Muscle layer of duodenum (tissue), 2 donors: Measurements from ENCODE around the gene ZG16B.

Experiments
- H3K27ac ChIP-seq: one replicate; pipeline ENCODE4 v1.7.0; 2013; ENCODE audit warnings: mild to moderate bottlenecking, low read length
- H3K27me3 ChIP-seq: one replicate; pipeline ENCODE4 v1.7.0; 2013; ENCODE audit warnings: low read depth, mild to moderate bottlenecking, control low read depth, low read length
- H3K36me3 ChIP-seq, 2 donors: one replicate each; pipeline ENCODE4 v1.7.0; 2013; ENCODE audit warnings: low read length in 2 of 2, control low read depth in 1 of 2, mild to moderate bottlenecking in 1 of 2; ENCODE audit not compliant: insufficient read depth in 2 of 2, control insufficient read depth in 1 of 2
- H3K4me1 ChIP-seq, 2 donors: one replicate each; pipeline ENCODE4 v1.7.0; 2013; ENCODE audit warnings: low read length in 2 of 2, mild to moderate bottlenecking in 2 of 2, control low read depth in 1 of 2, moderate library complexity in 1 of 2; ENCODE audit not compliant: insufficient read depth in 2 of 2, control insufficient read depth in 1 of 2
- H3K4me3 ChIP-seq, 2 donors: one replicate each; pipeline ENCODE4 v1.7.0; 2013; ENCODE audit warnings: low read length in 2 of 2, low read depth in 1 of 2, mild to moderate bottlenecking in 1 of 2
- H3K9me3 ChIP-seq, 2 donors: one replicate each; pipeline ENCODE4 v1.7.0; 2013; ENCODE audit warnings: low read length in 2 of 2, control low read depth in 1 of 2, mild to moderate bottlenecking in 1 of 2; ENCODE audit not compliant: control insufficient read depth in 1 of 2
- donor health status: healthy.

ZG16B gene

DNA sequence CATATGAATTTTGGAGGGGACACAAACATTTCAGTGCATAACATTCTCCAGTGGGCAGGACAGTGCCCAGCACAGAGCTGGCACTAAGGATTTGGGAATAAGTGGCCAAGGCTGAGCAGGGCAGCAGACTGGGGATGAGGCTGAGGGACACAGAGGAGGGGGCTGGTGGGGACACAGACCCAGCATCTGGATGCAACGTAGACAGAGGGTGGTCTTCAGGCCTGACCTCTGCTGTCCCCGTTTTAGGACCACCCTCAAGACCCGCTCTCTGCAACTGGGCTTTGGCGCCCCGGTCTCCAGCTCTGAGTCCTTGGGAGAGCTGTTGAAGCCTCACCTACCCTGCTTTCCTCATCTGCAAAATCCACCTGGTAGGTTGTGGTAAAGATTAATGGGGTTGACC is 39.5 kb upstream of the ZG16B start:
- Histone ChIP-seq H3K4me1 (peaks cover 0 to 3% of the 10 kb centered on the region in 2 donors), H3K4me3 (no peak overlapping the region), H3K27me3 (peaks cover 17% of the 10 kb centered on the region), H3K36me3 (no peaks in the 10 kb centered on the region), H3K27ac (no peak overlapping the region), H3K9me3 (no peaks in the 10 kb centered on the region)

DNA sequence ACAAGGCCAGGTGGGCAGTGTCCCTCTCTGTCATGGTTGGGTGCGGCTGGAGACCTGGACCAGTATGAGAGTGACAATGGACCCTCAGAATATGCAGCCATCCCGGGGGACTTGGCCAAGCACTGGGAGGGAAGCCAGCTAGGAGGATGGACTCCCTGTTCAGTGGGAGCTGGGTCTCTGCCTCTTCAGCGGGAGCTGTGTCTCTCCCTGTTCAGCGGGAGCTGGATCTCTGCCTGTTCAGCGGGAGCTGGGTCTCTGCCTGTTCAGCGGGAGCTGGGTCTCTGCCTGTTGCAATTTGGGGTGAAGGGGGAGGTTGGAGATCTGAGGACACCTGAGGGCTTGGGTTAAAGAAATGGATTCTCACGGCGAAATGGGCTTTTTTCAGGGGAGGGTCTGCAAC is 38.9 kb upstream of the ZG16B start:
- no peaks in the 10 kb centered on the region for H3K9me3 ChIP-seq
- H3K4me1 ChIP-seq = no peaks in the 10 kb centered on the region
- no peak overlapping the region for H3K27ac ChIP-seq
- H3K36me3 ChIP-seq = no peaks in the 10 kb centered on the region
- H3K4me3 ChIP-seq = no peak overlapping the region
- peaks cover 12% of the 10 kb centered on the region for H3K27me3 ChIP-seq

DNA sequence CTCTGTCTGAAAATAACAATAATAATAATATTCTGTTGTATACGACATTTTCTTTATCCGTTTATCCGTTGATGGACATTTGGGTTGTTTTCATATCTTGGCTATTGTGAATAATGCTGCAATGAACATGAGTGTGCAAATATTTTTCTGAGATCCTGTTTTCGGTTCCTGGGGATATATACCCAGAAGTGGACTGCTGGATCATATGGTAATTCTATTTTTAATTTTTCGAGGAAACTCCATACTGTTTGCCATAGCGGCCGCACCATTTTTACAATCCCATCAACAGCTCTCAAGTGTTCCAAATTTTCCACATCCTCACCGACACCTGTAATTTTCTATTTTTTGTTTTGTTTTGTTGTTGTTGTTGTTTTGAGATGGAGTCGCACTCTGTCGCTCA is 37.2 kb upstream of the ZG16B start:
- no peaks in the 10 kb centered on the region for H3K36me3 ChIP-seq
- H3K4me1 ChIP-seq = no peaks in the 10 kb centered on the region
- H3K27ac ChIP-seq = no peak overlapping the region
- no peak overlapping the region for H3K4me3 ChIP-seq
- peaks cover under 1% of the 10 kb centered on the region for H3K27me3 ChIP-seq
- H3K9me3 ChIP-seq = no peaks in the 10 kb centered on the region

DNA sequence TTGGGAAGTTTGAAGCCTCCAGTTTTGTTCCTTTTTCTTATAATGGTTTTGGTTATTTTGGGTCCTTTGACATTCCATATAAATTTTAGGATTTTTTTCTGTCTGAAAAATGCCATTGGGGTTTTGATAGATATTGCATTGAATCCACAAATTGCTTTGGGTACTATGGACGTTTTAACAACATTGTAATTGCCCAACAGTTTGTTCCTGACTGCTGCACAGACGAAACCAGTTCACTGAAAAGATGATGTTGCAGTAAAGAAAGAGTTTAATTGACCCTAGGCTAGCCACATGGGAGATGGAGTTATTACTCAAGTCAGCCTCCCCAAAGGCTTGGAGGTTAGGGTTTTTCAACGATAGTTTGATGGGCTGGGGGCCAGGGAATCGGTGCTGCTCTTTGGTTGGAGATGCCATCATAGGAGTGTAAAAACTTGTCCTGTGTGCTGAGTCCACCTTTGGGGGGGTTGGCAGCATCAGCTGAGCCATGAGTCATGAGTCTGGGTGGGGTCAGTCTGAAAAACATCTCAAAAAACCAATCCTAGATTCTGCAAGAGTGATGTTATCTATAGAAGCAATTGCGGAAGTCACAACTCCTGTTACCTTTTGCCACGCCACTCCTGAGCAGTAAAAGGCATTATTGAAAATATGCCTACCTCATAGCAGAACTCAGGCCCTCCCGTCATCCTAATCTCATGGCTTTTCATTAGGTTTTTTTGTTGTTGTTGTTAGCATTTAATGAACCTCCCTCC is 34.5 kb upstream of the ZG16B start:
- Histone ChIP-seq H3K36me3 (no peaks in the 10 kb centered on the region), H3K4me3 (no peak overlapping the region), H3K4me1 (peaks cover 0 to 3% of the 10 kb centered on the region in 2 donors), H3K9me3 (no peaks in the 10 kb centered on the region), H3K27ac (no peak overlapping the region), H3K27me3 (no peaks in the 10 kb centered on the region)

DNA sequence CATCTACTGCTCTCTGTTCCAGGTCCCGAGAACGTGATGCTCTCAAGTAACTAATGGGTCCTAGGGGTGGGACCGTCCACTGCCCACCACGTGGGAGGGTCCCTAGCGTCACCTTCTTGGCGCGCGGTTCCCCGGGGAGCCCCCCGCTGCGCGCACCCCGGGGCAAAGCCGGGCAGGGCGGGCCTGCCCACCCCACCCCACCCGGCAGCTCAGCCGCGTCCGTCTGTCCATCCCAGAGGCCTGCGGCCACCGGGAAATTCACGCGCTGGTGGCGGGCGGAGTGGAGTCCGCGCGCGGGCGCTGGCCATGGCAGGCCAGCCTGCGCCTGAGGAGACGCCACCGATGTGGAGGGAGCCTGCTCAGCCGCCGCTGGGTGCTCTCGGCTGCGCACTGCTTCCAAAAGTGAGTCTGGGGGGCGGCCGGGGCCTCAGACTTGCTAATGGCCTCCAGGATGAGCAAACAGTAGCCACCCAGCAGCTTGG is 31.3 kb upstream of the ZG16B start:
- Histone ChIP-seq H3K36me3 (no peaks in the 10 kb centered on the region), H3K9me3 (peaks cover 3 to 5% of the 10 kb centered on the region in 2 donors), H3K4me3 (no peak overlapping the region), H3K4me1 (peaks cover 0 to 3% of the 10 kb centered on the region in 2 donors), H3K27ac (no peak overlapping the region), H3K27me3 (no peaks in the 10 kb centered on the region)

DNA sequence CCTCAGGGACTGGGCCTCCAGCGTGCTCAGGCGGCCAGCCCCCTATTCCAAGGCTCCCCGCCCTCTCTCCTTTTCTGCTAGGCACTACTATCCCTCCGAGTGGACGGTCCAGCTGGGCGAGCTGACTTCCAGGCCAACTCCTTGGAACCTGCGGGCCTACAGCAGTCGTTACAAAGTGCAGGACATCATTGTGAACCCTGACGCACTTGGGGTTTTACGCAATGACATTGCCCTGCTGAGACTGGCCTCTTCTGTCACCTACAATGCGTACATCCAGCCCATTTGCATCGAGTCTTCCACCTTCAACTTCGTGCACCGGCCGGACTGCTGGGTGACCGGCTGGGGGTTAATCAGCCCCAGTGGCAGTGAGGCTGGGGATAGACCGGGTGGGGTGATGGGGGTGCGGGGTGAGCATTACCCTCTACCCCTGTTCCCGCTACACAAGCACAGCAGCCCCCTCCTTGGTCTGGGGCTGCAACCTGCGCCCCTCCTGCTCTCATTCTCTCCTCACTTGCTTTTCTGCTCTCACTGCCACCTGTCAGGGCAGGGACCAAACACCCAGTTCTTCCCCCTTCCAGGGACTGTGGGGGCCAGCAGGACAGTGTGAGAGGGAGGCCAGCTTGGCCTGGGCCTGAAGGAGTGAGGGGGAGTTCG is 30.8 kb upstream of the ZG16B start:
- Histone ChIP-seq H3K9me3 (peaks cover 7 to 10% of the 10 kb centered on the region in 2 donors), H3K36me3 (no peaks in the 10 kb centered on the region), H3K27me3 (no peaks in the 10 kb centered on the region), H3K4me1 (peaks cover 0 to 3% of the 10 kb centered on the region in 2 donors), H3K4me3 (no peak overlapping the region), H3K27ac (no peak overlapping the region)

DNA sequence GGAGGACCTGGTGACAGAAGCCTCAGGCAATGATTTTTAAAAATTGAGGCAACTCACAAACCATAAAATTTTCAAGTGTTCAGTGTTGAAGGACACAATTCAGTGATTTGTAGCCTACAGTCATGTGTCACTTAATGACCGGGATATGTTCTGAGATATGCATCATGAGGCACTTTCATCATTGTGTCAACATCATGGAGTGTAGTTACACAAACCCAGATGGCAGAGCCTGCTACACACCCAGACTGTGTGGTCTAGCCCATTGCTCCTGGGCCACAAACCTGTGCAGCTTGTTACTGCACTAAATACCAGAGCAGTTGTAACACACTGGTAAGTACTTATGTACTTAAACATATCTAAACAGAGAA is 30.3 kb upstream of the ZG16B start:
- no peak overlapping the region for H3K27ac ChIP-seq
- no peaks in the 10 kb centered on the region for H3K27me3 ChIP-seq
- no peak overlapping the region for H3K4me3 ChIP-seq
- no peaks in the 10 kb centered on the region for H3K36me3 ChIP-seq
- peaks cover 7 to 15% of the 10 kb centered on the region in 2 donors for H3K9me3 ChIP-seq
- H3K4me1 ChIP-seq = peaks cover 0 to 3% of the 10 kb centered on the region in 2 donors

DNA sequence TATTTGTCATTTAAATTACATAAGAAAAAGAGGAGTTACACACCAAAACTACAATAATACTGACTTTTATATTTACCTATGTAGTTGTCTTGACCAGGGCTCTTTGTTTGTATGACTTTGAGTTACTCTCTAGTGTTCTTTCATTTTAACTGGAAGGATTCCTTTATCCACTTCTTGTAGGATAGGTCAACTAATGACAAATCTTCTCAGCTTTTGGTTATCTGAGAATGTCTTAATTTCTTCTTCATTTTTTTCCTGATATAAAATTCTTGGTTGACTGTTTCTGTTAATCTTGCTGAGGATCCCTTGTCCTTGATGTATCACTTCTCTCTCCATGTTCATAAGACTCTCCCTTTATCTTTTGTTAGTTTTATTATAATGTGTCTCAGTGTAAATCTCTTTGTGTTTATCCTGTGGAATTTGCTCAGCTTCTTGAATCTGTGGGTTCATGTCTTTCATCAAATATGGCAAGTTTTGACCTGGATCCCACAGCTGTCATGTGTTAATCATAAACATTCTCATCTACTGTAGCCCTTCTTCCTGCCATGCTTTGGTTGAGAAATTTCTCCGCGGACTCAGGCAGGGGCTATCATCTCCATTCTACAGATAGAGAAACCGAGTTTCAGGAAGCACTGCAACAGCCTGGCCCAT is 26.4 kb upstream of the ZG16B start:
- no peak overlapping the region for H3K4me3 ChIP-seq
- H3K4me1 ChIP-seq = peaks cover 0 to 3% of the 10 kb centered on the region in 2 donors
- H3K27ac ChIP-seq = no peak overlapping the region
- peaks cover 7 to 15% of the 10 kb centered on the region in 2 donors for H3K9me3 ChIP-seq
- H3K27me3 ChIP-seq = peaks cover 7% of the 10 kb centered on the region
- no peaks in the 10 kb centered on the region for H3K36me3 ChIP-seq

DNA sequence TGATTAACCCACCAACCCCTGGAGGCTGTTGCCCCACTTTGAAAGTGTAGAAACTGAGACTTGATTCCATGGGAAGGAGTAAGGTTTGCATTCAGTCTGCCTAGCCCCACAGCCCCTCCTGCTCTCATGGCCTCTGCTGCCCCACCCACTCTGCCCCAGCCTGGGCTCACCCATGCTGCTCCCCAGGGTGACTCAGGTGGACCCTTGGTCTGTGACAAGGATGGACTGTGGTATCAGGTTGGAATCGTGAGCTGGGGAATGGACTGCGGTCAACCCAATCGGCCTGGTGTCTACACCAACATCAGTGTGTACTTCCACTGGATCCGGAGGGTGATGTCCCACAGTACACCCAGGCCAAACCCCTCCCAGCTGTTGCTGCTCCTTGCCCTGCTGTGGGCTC is 25.4 kb upstream of the ZG16B start:
- Histone ChIP-seq H3K4me1 (peaks cover 0 to under 1% of the 10 kb centered on the region in 2 donors), H3K9me3 (peaks cover 7 to 15% of the 10 kb centered on the region in 2 donors), H3K27me3 (peaks cover 7% of the 10 kb centered on the region), H3K36me3 (no peaks in the 10 kb centered on the region), H3K27ac (no peak overlapping the region), H3K4me3 (no peak overlapping the region)

DNA sequence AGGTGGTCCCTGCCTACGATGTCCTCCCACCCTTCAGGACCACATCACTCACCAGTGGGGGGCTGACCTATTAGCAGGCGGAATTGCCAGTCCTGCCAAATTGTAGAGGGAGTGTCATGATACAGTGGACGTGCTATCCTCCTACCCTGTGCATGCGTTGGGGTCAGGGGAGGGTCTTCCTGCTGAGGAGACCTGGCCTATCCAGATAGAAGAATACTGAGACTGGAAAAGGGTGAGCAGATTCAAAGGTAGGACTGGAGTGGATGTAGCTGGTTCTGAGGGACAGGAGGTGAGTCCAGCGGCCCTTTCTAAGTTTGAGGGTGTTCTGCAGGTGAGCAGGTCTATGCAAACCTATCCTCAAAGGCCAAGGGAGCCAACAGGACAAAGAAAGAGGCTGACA is 23.8 kb upstream of the ZG16B start:
- Histone ChIP-seq H3K36me3 (no peaks in the 10 kb centered on the region), H3K27me3 (peaks cover 7% of the 10 kb centered on the region), H3K27ac (no peak overlapping the region), H3K4me1 (no peaks in the 10 kb centered on the region), H3K4me3 (no peak overlapping the region), H3K9me3 (peaks cover 7 to 15% of the 10 kb centered on the region in 2 donors)

DNA sequence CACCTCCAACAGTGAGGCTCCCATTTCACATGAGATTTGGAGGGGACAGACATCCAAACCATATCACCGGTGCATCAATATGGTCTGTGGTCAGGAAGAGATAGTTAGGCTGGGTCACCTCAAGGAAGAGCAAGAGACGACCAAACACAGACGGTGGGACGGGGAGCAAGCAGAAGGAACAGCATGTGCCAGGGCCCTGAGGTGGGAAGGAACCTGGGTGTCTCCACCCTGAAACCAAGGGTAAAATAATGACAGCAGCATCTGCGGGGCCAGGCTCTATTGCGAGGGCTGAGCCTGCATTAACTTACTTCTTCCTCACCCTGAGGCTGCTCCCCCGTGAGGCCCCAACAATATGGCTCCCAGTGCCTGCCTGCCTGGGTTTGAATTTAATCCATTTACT is 21.9 kb upstream of the ZG16B start:
- H3K27ac ChIP-seq = no peak overlapping the region
- no peaks in the 10 kb centered on the region for H3K4me1 ChIP-seq
- H3K36me3 ChIP-seq = no peaks in the 10 kb centered on the region
- peaks cover 7% of the 10 kb centered on the region for H3K27me3 ChIP-seq
- H3K4me3 ChIP-seq = no peak overlapping the region
- peaks cover 7 to 15% of the 10 kb centered on the region in 2 donors for H3K9me3 ChIP-seq
